Lower lobe of right lung (tissue), 2 donors: ENCODE measurements around the gene ATIC. TPM values are rescaled to one million over a fixed set of nuclear protein-coding genes. Genes with fewer than 3 reads are reported as not detected.

Experiments used
- ATAC-seq, 2 donors: fragments of 200-7000 bp; cut with Tn5 transposase; one replicate each; pipeline ENCODE4 v1.9.1; 2020 to 2022; ENCODE audit warnings: mild to moderate bottlenecking in 2 of 2, moderate library complexity in 2 of 2
- DNase-seq: peaks from one replicate; pipeline ENCODE4 v3.0.0-alpha.2; 2020
- H3K27ac ChIP-seq: fragments of 200-600 bp; one replicate; pipeline ENCODE4 v1.8.0; 2022
- H3K27me3 ChIP-seq: fragments of 200-600 bp; one replicate; pipeline ENCODE4 v1.8.0; 2022; ENCODE audit warnings: low read depth
- H3K36me3 ChIP-seq: fragments of 200-600 bp; one replicate; pipeline ENCODE4 v1.8.0; 2022; ENCODE audit warnings: mild to moderate bottlenecking
- H3K4me1 ChIP-seq: fragments of 200-600 bp; one replicate; pipeline ENCODE4 v1.8.0; 2022
- H3K4me3 ChIP-seq: fragments of 200-600 bp; one replicate; pipeline ENCODE4 v1.8.0; 2022; ENCODE audit warnings: mild to moderate bottlenecking
- H3K9me3 ChIP-seq: fragments of 200-600 bp; one replicate; pipeline ENCODE4 v1.8.0; 2022
- CTCF ChIP-seq: fragments of 200-600 bp; IDR thresholded peaks from one replicate; pipeline ENCODE4 v1.8.0; 2022; ENCODE audit warnings: antibody characterized with exemption, mild to moderate bottlenecking
- intact Hi-C: fragments of 100-400 bp; cut with DNase I; formaldehyde crosslinking; loops from one replicate; pipeline ENCODE4 v1.11.0; 2022
- total RNA-seq: library from RNA; stranded (reverse); fragmentation: NEBNext Ultra II Directional; extraction: Animal tissue kit (Norgen Biotek cat#: 25700); gene quantifications from one replicate; pipeline ENCODE4 v1.2.1, GENCODE V29; 2021
- donor health status: DM: no; HTN: yes; CAD: no; lungs with severe emphysema.

The ATIC gene
- total RNA-seq, 1 donor from 2014 or later = 65.5 TPM

- H3K36me3 ChIP-seq = peaks cover 9% of the 10 kb centered on the region
- intact Hi-C loops = no loop called here
- no peaks in the 10 kb centered on the region for H3K9me3 ChIP-seq
- no peak overlapping the region for H3K27ac ChIP-seq
- H3K4me1 ChIP-seq = no peaks in the 10 kb centered on the region
- DNase-seq (no peak), ATAC-seq (peak; percentile 58 to 67)
- no peak for TF ChIP-seq CTCF
- H3K4me3 ChIP-seq = no peak overlapping the region
- H3K27me3 ChIP-seq = no peaks in the 10 kb centered on the region
Measured at GRCh38 chr2:215354771-215355695, 43.2 kb downstream of the ATIC start.

- peaks cover 9% of the 10 kb centered on the region for H3K36me3 ChIP-seq
- DNase-seq = no peak
- no peak for ATAC-seq
Measured at GRCh38 chr2:215355801-215356200, 43.9 kb downstream of the ATIC start.

GRCh38 chr2:215356334-215356947 lies 44.6 kb downstream of the ATIC start:
- H3K9me3 ChIP-seq = no peaks in the 10 kb centered on the region
- no peaks in the 10 kb centered on the region for H3K4me1 ChIP-seq
- H3K27me3 ChIP-seq = no peaks in the 10 kb centered on the region
- no peak overlapping the region for H3K4me3 ChIP-seq
- peaks cover 15% of the 10 kb centered on the region for H3K36me3 ChIP-seq
- ATAC-seq (no peak), DNase-seq (no peak)
- intact Hi-C loops = no loop called here
- TF ChIP-seq CTCF = no peak
- no peak overlapping the region for H3K27ac ChIP-seq

More at GRCh38 chr2:215355801-215356200, 43.9 kb downstream of the ATIC start:
- Histone ChIP-seq H3K27ac (no peak overlapping the region), H3K9me3 (no peaks in the 10 kb centered on the region), H3K4me3 (no peak overlapping the region), H3K27me3 (no peaks in the 10 kb centered on the region), H3K4me1 (no peaks in the 10 kb centered on the region)
- intact Hi-C loops = no loop called here
- TF ChIP-seq CTCF = no peak

GRCh38 chr2:215356948-215357461 lies 45.1 kb downstream of the ATIC start:
- Histone ChIP-seq H3K27me3 (no peaks in the 10 kb centered on the region), H3K36me3 (peaks cover 15% of the 10 kb centered on the region), H3K9me3 (no peaks in the 10 kb centered on the region), H3K4me1 (no peaks in the 10 kb centered on the region), H3K4me3 (no peak overlapping the region), H3K27ac (no peak overlapping the region)
- no peak for TF ChIP-seq CTCF
- no peak for DNase-seq
- intact Hi-C loops = no loop called here
- no peak for ATAC-seq

GRCh38 chr2:215357660-215358059 lies 45.8 kb downstream of the ATIC start:
- no peaks in the 10 kb centered on the region for H3K9me3 ChIP-seq

More at GRCh38 chr2:215357660-215358059, 45.8 kb downstream of the ATIC start:
- Histone ChIP-seq H3K36me3 (peaks cover 19% of the 10 kb centered on the region), H3K4me3 (no peak overlapping the region), H3K27ac (no peak overlapping the region), H3K4me1 (no peaks in the 10 kb centered on the region), H3K27me3 (no peaks in the 10 kb centered on the region)
- no peak for DNase-seq
- intact Hi-C loops = no loop called here
- ATAC-seq = no peak
- TF ChIP-seq CTCF = no peak
